ENCODE results near the gene CLPTM1L. TPM values are rescaled to one million over a fixed set of nuclear protein-coding genes. Genes with fewer than 3 reads are reported as not detected.

CLPTM1L gene
- total and polyA plus RNA-seq, 2 donors (not counting 1 experiment from before 2014, with no cell fraction given), result 78.4 to 99.9 TPM

DNA sequence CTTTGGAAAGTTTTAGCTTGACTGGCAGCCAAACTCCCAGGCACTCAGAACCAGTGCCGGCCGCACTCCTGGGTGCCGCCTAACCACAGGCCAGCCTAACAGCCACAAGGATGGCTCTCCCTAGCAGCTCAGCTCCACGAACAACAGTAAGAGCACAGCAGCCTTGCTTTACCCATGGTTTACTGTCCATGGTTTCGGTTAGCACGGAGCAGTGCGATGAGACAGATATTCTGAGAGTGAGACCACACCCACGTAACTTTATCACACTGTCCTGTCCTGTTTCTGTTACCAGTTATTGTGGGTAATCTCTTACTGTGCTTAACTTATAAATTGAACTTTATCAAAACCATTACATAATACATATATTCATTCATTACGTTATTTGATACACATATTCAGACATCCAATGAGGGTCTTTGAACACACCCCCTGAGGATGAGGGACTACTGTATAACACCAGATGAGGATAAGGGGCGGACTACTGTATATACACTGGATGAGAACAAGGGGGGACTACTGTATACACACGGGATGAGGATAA, 12.4 kb downstream of the CLPTM1L start:
- no peaks in the 10 kb centered on the region for H3K27me3 Mint-ChIP-seq
- ATAC-seq (ENCODE audit: low read depth), result no peak
- peaks cover 74% of the 10 kb centered on the region for H4K20me1 ChIP-seq (ENCODE audit: control insufficient read depth, insufficient read depth, low read length, poor library complexity, severe bottlenecking)
- H3K9me3 Mint-ChIP-seq (ENCODE audit: insufficient read depth), result no peaks in the 10 kb centered on the region
- H3K4me3 ChIP-seq (ENCODE audit: control extremely low read depth in 1 of 5, extremely low read depth in 1 of 5, insufficient read depth in 1 of 5, low read depth in 2 of 5, low read length in 4 of 5), result no peak overlapping the region
- H3K4me1 Mint-ChIP-seq, result peaks cover 9% of the 10 kb centered on the region
- H3K9me3 ChIP-seq (ENCODE audit: control extremely low read depth in 1 of 3, control insufficient read depth in 2 of 3, insufficient read depth in 1 of 3, low read length in 2 of 3), result no peaks in the 10 kb centered on the region
- ChIA-PET POLR2A (interaction anchor here (0.6 kb wide), 1 partner anchor 186 kb away, joined by 4 read pairs; no protein-coding TSS in a partner anchor), CTCF (no interaction called here)
- H3K9ac ChIP-seq (ENCODE audit: low read length), result no peak overlapping the region
- H3K36me3 ChIP-seq (replicated peaks in 1 of 2; ENCODE audit: control extremely low read depth in 1 of 2, control insufficient read depth in 1 of 2, extremely low read depth in 1 of 2, insufficient read depth in 2 of 2, low read length in 1 of 2), result peaks cover 0 to 84% of the 10 kb centered on the region in 2 experiments
- H2AFZ ChIP-seq (ENCODE audit: insufficient read depth, low read depth, low read length, poor library complexity, severe bottlenecking), result no peak overlapping the region
- peaks cover 0 to 13% of the 10 kb centered on the region in 2 donors for H3K4me1 ChIP-seq (ENCODE audit: control insufficient read depth in 2 of 2, insufficient read depth in 2 of 2, low read length in 2 of 2)
- H3K27ac Mint-ChIP-seq, result no peak overlapping the region
- TF ChIP-seq EZH2 (IDR thresholded peaks at IDR 0.05; ENCODE audit: borderline replicate concordance, insufficient read depth, low read depth, low read length, poor library complexity, severe bottlenecking), result no peak
- TF ChIP-seq, protein P1, sequence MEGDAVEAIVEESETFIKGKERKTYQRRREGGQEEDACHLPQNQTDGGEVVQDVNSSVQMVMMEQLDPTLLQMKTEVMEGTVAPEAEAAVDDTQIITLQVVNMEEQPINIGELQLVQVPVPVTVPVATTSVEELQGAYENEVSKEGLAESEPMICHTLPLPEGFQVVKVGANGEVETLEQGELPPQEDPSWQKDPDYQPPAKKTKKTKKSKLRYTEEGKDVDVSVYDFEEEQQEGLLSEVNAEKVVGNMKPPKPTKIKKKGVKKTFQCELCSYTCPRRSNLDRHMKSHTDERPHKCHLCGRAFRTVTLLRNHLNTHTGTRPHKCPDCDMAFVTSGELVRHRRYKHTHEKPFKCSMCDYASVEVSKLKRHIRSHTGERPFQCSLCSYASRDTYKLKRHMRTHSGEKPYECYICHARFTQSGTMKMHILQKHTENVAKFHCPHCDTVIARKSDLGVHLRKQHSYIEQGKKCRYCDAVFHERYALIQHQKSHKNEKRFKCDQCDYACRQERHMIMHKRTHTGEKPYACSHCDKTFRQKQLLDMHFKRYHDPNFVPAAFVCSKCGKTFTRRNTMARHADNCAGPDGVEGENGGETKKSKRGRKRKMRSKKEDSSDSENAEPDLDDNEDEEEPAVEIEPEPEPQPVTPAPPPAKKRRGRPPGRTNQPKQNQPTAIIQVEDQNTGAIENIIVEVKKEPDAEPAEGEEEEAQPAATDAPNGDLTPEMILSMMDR (IDR thresholded peaks at IDR 0.05), result no peak
- H3K4me3 Mint-ChIP-seq, result no peak overlapping the region
- DNase-seq, result no peak
- H3K4me2 ChIP-seq (replicated peaks; ENCODE audit: low read depth, low read length, poor library complexity, severe bottlenecking), result no peak overlapping the region
- H3K27ac ChIP-seq (ENCODE audit: low read length in 2 of 2), result no peak overlapping the region
- H3K27me3 ChIP-seq (replicated peaks in 1 of 4; ENCODE audit: control extremely low read depth in 1 of 4, control insufficient read depth in 3 of 4, insufficient read depth in 4 of 4, low read length in 3 of 4), result no peaks in the 10 kb centered on the region
- peaks cover 47% of the 10 kb centered on the region for H3K79me2 ChIP-seq (ENCODE audit: control insufficient read depth, insufficient read depth, low read length)
- intact Hi-C loops (cut with micrococcal nuclease), result no loop called here
- WGBS (ENCODE audit: insufficient coverage), result 100% methylated on average over 5 of the region's 11 CpGs

DNA sequence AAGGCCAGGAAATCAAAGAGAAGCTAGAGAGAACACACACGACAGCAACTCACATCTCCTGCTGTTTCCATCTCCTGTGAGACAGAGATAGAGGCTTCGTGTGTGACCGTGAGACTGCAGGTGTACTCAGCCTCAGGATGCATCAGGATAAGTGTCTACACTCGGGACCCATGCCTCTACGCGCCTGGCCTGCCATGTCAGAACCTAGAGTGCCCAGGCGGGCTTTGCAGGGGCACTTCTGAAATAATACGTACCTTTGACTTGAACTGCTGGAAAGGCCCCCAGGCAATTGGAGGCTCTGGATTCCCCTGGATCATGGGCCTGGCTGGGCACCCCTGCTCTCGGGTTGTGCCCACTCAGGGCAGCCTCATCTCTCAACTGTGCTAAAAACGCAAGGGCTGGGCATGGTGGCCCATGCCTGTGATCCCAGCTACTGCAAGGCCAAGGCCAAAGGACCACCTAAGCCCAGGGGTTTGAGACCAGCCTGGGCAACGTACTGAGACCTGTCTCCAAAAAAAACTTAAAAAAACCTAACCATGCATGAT, 13.0 kb downstream of the CLPTM1L start:
- H4K20me1 ChIP-seq (ENCODE audit: control insufficient read depth, insufficient read depth, low read length, poor library complexity, severe bottlenecking), result peaks cover 73% of the 10 kb centered on the region
- intact Hi-C loops (cut with micrococcal nuclease), result no loop called here
- H3K9ac ChIP-seq (ENCODE audit: low read length), result no peak overlapping the region
- DNase-seq (no peak), ATAC-seq (ENCODE audit: low read depth) (no peak)
- Mint-ChIP-seq H3K27me3 (no peaks in the 10 kb centered on the region), H3K4me1 (peaks cover 9% of the 10 kb centered on the region), H3K9me3 (ENCODE audit: insufficient read depth) (no peaks in the 10 kb centered on the region), H3K27ac (no peak overlapping the region), H3K4me3 (no peak overlapping the region)
- WGBS (ENCODE audit: insufficient coverage), result 92% methylated on average over 11 of the region's 11 CpGs
- no peaks in the 10 kb centered on the region for H3K9me3 ChIP-seq (ENCODE audit: control extremely low read depth in 1 of 3, control insufficient read depth in 2 of 3, insufficient read depth in 1 of 3, low read length in 2 of 3)
- H3K4me3 ChIP-seq (ENCODE audit: control extremely low read depth in 1 of 5, extremely low read depth in 1 of 5, insufficient read depth in 1 of 5, low read depth in 2 of 5, low read length in 4 of 5), result no peak overlapping the region
- no peak overlapping the region for H3K4me2 ChIP-seq (replicated peaks; ENCODE audit: low read depth, low read length, poor library complexity, severe bottlenecking)
- CTCF ChIA-PET, result no interaction called here
- H2AFZ ChIP-seq (ENCODE audit: insufficient read depth, low read depth, low read length, poor library complexity, severe bottlenecking), result no peak overlapping the region
- no peak for TF ChIP-seq EZH2 (IDR thresholded peaks at IDR 0.05; ENCODE audit: borderline replicate concordance, insufficient read depth, low read depth, low read length, poor library complexity, severe bottlenecking)
- TF ChIP-seq, protein P1 (IDR thresholded peaks at IDR 0.05), result no peak
- H3K27me3 ChIP-seq (replicated peaks in 1 of 4; ENCODE audit: control extremely low read depth in 1 of 4, control insufficient read depth in 3 of 4, insufficient read depth in 4 of 4, low read length in 3 of 4), result no peaks in the 10 kb centered on the region
- POLR2A ChIA-PET, result no interaction called here
- H3K4me1 ChIP-seq (ENCODE audit: control insufficient read depth in 2 of 2, insufficient read depth in 2 of 2, low read length in 2 of 2), result peaks cover 0 to 13% of the 10 kb centered on the region in 2 donors
- H3K27ac ChIP-seq (ENCODE audit: low read length in 2 of 2), result no peak overlapping the region
- peaks cover 0 to 78% of the 10 kb centered on the region in 2 experiments for H3K36me3 ChIP-seq (replicated peaks in 1 of 2; ENCODE audit: control extremely low read depth in 1 of 2, control insufficient read depth in 1 of 2, extremely low read depth in 1 of 2, insufficient read depth in 2 of 2, low read length in 1 of 2)
- H3K79me2 ChIP-seq (ENCODE audit: control insufficient read depth, insufficient read depth, low read length), result peaks cover 43% of the 10 kb centered on the region
